Chondrocyte (in vitro differentiated cells): Measurements from ENCODE around the gene DGKH. TPM values are rescaled to one million over a fixed set of nuclear protein-coding genes. Genes with fewer than 3 reads are reported as not detected.

ENCODE experiments used
- DNase-seq: peaks from one replicate; pipeline ENCODE4 v3.0.0; 2021; ENCODE audit warnings: mixed read lengths, low spot score
- H3K27ac Mint-ChIP-seq: one replicate; pipeline ENCODE4 v1.8.0; 2021; ENCODE audit warnings: mild to moderate bottlenecking, moderate library complexity, mixed read lengths; ENCODE audit not compliant: unreplicated experiment
- H3K27me3 Mint-ChIP-seq: 2 replicates; pipeline ENCODE4 v1.8.0; 2021; ENCODE audit warnings: low read depth, mixed read lengths
- H3K36me3 Mint-ChIP-seq: 2 replicates; pipeline ENCODE4 v1.8.0; 2021; ENCODE audit warnings: low read depth, mixed read lengths
- H3K4me1 Mint-ChIP-seq: 2 replicates; pipeline ENCODE4 v1.8.0; 2021; ENCODE audit warnings: low read depth, mild to moderate bottlenecking, mixed read lengths
- H3K4me3 Mint-ChIP-seq: one replicate; pipeline ENCODE4 v1.8.0; 2021; ENCODE audit warnings: mild to moderate bottlenecking, moderate library complexity, mixed read lengths; ENCODE audit not compliant: unreplicated experiment
- H3K9me3 Mint-ChIP-seq: 2 replicates; pipeline ENCODE4 v1.8.0; 2021; ENCODE audit warnings: low read depth, mixed read lengths
- total RNA-seq: library from RNA; stranded (reverse); gene quantifications from 3 replicates; pipeline ENCODE4 v1.2.1, GENCODE V29; 2021
- TF ChIP-seq, protein P1 (sequence below): fragments of 200-600 bp; sonication (generic); IDR thresholded peaks from 2 replicates; pipeline ENCODE4 v1.5.0; 2021; ENCODE audit warnings: antibody characterized with exemption, mild to moderate bottlenecking, moderate library complexity

DGKH gene
- total RNA-seq, 1 donor from 2014 or later, result 14.7 TPM

DNA sequence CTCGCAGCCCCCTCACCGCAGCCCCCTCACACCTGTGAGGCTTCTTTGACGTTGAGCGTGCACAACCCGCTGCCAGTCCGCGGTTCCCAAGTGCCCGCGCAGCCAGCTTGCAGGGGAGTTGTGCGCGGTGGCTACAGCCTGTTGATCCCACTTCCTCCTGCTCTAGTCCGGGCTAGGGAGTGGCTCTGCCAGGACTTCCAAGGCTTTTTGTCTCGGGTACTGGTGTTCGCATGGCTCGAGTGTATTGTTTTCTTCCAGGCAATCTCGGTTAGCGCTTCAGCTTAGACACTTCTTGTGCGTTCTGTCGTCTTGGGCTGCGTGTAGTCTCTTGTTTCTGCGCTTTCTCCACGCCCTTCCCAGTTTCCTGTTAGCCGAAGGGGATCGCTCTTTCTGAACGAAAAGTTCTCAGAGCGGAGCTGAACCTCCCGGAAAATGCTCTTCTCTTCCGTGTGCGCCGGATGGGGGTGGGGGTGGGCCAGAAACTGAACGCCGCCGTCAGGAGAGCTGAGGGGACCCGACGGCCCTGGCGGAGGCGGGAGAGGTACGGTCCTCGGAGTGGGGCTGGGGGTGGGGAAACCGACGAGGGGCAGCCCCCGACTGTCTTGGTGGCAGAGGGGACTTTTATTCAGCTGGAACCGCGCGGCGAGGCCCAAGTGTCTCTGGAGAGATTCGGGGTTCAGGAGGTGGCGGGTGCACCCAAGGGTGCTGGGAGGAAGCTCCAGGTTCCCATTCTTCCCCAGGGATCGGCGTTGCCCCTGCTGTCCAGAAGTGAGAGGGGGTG is 697 bp upstream of the DGKH start:
- TF ChIP-seq, protein P1, sequence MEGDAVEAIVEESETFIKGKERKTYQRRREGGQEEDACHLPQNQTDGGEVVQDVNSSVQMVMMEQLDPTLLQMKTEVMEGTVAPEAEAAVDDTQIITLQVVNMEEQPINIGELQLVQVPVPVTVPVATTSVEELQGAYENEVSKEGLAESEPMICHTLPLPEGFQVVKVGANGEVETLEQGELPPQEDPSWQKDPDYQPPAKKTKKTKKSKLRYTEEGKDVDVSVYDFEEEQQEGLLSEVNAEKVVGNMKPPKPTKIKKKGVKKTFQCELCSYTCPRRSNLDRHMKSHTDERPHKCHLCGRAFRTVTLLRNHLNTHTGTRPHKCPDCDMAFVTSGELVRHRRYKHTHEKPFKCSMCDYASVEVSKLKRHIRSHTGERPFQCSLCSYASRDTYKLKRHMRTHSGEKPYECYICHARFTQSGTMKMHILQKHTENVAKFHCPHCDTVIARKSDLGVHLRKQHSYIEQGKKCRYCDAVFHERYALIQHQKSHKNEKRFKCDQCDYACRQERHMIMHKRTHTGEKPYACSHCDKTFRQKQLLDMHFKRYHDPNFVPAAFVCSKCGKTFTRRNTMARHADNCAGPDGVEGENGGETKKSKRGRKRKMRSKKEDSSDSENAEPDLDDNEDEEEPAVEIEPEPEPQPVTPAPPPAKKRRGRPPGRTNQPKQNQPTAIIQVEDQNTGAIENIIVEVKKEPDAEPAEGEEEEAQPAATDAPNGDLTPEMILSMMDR, result no peak
- Mint-ChIP-seq H3K36me3 (no peaks in the 10 kb centered on the region), H3K4me3 (peak overlapping the region; percentile 84), H3K27me3 (no peaks in the 10 kb centered on the region), H3K9me3 (no peaks in the 10 kb centered on the region), H3K27ac (peak overlapping the region; percentile 86), H3K4me1 (peaks cover 25% of the 10 kb centered on the region)
- no peak for DNase-seq

DNA sequence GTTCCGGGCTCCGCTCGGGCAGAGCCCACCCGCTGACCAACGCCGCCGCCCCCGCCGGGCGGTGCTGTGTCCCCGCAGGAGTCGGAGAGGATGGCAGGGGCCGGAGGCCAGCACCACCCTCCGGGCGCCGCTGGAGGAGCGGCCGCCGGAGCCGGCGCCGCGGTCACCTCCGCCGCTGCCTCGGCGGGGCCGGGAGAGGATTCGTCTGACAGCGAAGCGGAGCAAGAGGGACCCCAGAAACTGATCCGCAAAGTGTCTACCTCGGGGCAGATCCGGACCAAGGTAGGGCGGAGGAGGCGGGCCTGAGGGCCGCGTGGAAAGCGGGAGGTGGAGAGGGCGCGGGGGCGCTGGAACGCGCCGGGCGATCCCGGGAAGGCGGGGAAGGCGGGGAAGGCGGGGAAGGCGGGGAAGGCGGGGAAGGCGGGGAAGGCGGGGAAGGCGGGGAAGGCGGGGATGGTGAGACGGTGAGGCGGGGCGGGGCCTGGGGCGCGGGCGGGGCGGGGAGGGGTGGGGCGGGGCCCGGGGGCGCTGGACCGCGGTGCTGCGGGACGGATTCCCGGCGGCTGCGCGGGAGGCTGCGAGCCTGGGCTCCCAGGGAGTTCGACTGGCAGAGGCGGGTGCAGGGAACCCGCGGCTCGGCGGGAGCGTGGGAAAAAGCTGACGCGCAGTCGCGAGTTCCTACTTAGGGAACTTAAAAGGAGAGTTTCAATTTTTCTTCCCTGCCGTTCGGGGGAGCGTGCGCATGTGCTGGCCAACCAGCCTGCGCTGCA is 421 bp downstream of the DGKH start:
- Mint-ChIP-seq H3K9me3 (no peaks in the 10 kb centered on the region), H3K4me3 (peak overlapping the region; percentile 84), H3K27ac (peak overlapping the region; percentile 88), H3K36me3 (no peaks in the 10 kb centered on the region), H3K4me1 (peaks cover 25% of the 10 kb centered on the region), H3K27me3 (no peaks in the 10 kb centered on the region)
- DNase-seq, result peak; percentile 93
- TF ChIP-seq, protein P1, result peak; percentile 55

DNA sequence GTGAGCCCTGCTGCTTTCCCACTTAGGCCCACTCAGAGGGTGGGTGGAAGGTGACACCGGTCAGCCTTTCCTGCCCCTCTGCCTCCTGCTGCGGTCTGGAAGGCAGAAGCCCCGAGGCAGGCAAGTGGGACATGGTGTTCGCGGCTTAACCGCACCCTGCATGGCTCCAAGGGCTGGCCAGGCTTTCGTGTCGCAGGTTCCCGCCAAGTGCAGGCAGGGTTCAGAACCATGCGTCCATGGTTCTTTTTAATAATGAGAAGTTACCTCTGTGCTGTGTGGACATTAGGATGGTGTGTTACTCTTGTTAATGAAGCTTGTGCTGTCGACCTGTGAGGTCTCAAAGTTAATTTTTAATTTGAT is 986 bp downstream of the DGKH start:
- H3K9me3 Mint-ChIP-seq, result no peaks in the 10 kb centered on the region
- H3K27me3 Mint-ChIP-seq, result no peaks in the 10 kb centered on the region
- H3K4me1 Mint-ChIP-seq, result peaks cover 25% of the 10 kb centered on the region
- peak overlapping the region; percentile 70 for H3K4me3 Mint-ChIP-seq
- no peak for DNase-seq
- TF ChIP-seq, protein P1, result no peak
- H3K27ac Mint-ChIP-seq, result peak overlapping the region; percentile 77
- no peaks in the 10 kb centered on the region for H3K36me3 Mint-ChIP-seq

DNA sequence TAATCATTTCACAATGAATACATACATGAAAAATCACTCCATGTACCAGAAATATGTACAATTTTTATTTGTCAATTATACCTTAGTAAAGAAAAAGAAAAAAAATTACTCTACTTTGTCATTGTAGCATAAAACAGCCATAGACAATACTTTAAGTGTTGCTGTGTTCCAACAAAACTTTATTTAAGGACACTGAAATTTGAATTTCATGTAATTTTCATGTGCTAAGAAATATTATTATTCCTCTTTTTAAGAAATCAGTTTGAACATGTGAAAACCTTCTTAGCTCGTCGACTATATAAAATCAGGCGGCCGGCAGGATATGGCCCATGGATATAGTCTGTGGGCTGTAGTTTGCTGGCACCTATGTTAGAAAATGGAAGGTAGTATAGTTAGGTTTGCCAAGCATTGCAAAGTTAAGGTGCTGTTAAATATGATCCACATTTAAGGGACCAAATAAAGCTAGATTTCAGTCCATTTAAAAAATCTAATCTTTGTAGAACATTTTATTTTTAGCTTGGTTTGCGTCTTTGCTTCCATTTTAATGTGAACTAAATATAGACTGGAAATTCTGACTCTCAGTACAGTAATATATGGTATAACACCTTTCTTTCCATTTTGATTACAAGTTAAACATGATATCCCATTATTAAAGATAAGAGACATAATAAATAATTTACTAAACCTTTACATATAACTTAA is 6.5 kb downstream of the DGKH start:
- H3K9me3 Mint-ChIP-seq, result peaks cover 4% of the 10 kb centered on the region

More for the DNA sequence above, 6.5 kb downstream of the DGKH start:
- peaks cover 3% of the 10 kb centered on the region for H3K4me1 Mint-ChIP-seq
- TF ChIP-seq, protein P1, result no peak
- no peaks in the 10 kb centered on the region for H3K27me3 Mint-ChIP-seq
- H3K4me3 Mint-ChIP-seq, result no peak overlapping the region
- no peak overlapping the region for H3K27ac Mint-ChIP-seq
- DNase-seq, result no peak
- peaks cover 3% of the 10 kb centered on the region for H3K36me3 Mint-ChIP-seq
